Breast epithelium (tissue), 4 donors: ENCODE data around the gene SMIM1. TPM values are rescaled to one million over a fixed set of nuclear protein-coding genes. Genes with fewer than 3 reads are reported as not detected.

Experiments used
- DNase-seq, 2 donors: peaks; one replicate each; pipeline ENCODE4 v3.0.0-alpha.2; 2019; ENCODE audit warnings: low spot score in 2 of 2
- H3K27ac ChIP-seq, 2 donors: fragments of 200-600 bp; sonication (generic) in 1 of 2; one replicate each; pipeline ENCODE4 v1.5.1; 2016 to 2019; ENCODE audit warnings: mild to moderate bottlenecking in 1 of 2
- H3K27me3 ChIP-seq, 2 donors: fragments of 200-600 bp; sonication (generic) in 1 of 2; one replicate each; pipeline versions ENCODE4 v1.5.1 to v1.6.0; 2017 to 2019; ENCODE audit warnings: control low read depth in 1 of 2, mild to moderate bottlenecking in 1 of 2
- H3K36me3 ChIP-seq: fragments of 200-600 bp; one replicate; pipeline ENCODE4 v1.5.1; 2019
- H3K4me1 ChIP-seq, 2 donors: fragments of 200-600 bp; sonication (generic); one replicate each; pipeline ENCODE4 v1.5.1; 2016 to 2019; ENCODE audit warnings: control low read depth in 1 of 2
- H3K4me3 ChIP-seq, 3 donors: fragments of 200-600 bp; sonication (generic); 1 replicate in 2 of 3; 2 replicates in 1 of 3; pipeline ENCODE4 v1.5.1; 2016 to 2019; ENCODE audit warnings: mild to moderate bottlenecking in 3 of 3, moderate library complexity in 2 of 3
- H3K9me3 ChIP-seq, 2 donors: fragments of 200-600 bp; sonication (generic) in 1 of 2; one replicate each; pipeline ENCODE4 v1.5.1; 2016 to 2019; ENCODE audit warnings: control low read depth in 1 of 2
- CTCF ChIP-seq, 3 donors: fragments of 450-650 bp; IDR thresholded peaks; one replicate each; pipeline ENCODE4 v1.5.1; 2016 to 2017; ENCODE audit warnings: antibody characterized with exemption in 3 of 3, mild to moderate bottlenecking in 3 of 3, moderate library complexity in 3 of 3
- POLR2A ChIP-seq: fragments of 450-650 bp; IDR thresholded peaks from one replicate; pipeline ENCODE4 v1.6.1; 2016; ENCODE audit warnings: antibody characterized with exemption, mild to moderate bottlenecking, moderate library complexity
- POLR2AphosphoS5 ChIP-seq, 3 donors: sonication (generic); formaldehyde crosslinking; IDR thresholded peaks; one replicate each; pipeline ENCODE4 v1.6.1; 2017; ENCODE audit warnings: antibody characterized with exemption in 3 of 3
- intact Hi-C: fragments of 100-400 bp; cut with DNase I; formaldehyde crosslinking; loops from one replicate; pipeline ENCODE4 v1.15.1; 2023; ENCODE audit warnings: low total_unique reads
- total RNA-seq, 3 donors: library from RNA; depleted of rRNA; stranded (reverse); fragments of >200 nt; gene quantifications; one replicate each; pipeline ENCODE4 v1.1.0, GENCODE V29; 2016

The SMIM1 gene
- total RNA-seq, 3 donors from 2014 or later = 1.3 to 4.7 (median 4.6) TPM

GRCh38 chr1:3749512-3749911, 23.0 kb upstream of the SMIM1 start:
- TF ChIP-seq CTCF (IDR thresholded peaks at IDR 0.05) = no peak
- no peaks in the 10 kb centered on the region for H3K4me1 ChIP-seq
- no peaks in the 10 kb centered on the region for H3K9me3 ChIP-seq
- intact Hi-C loops = no loop called here
- H3K4me3 ChIP-seq = no peak overlapping the region
- no peak for DNase-seq
- no peak overlapping the region for H3K27ac ChIP-seq
- H3K36me3 ChIP-seq = no peaks in the 10 kb centered on the region
- peaks cover 0 to 12% of the 10 kb centered on the region in 2 donors for H3K27me3 ChIP-seq

GRCh38 chr1:3750741-3751140, 21.8 kb upstream of the SMIM1 start:
- DNase-seq = no peak
- Histone ChIP-seq H3K36me3 (no peaks in the 10 kb centered on the region), H3K9me3 (no peaks in the 10 kb centered on the region), H3K27me3 (peaks cover 0 to 24% of the 10 kb centered on the region in 2 donors), H3K4me3 (no peak overlapping the region), H3K27ac (no peak overlapping the region), H3K4me1 (no peaks in the 10 kb centered on the region)
- intact Hi-C loops = no loop called here
- TF ChIP-seq POLR2AphosphoS5 (IDR thresholded peaks at IDR 0.05) (no peak), CTCF (IDR thresholded peaks at IDR 0.05) (no peak), POLR2A (no peak)

GRCh38 chr1:3752400-3752945, 20.1 kb upstream of the SMIM1 start, which contains the start of gene CCDC27:
CCDC27 (plus strand) TSS chr1:3752450; CDS start chr1:3752482, 32 bp downstream.
- no peaks in the 10 kb centered on the region for H3K9me3 ChIP-seq
- no peak for TF ChIP-seq CTCF (IDR thresholded peaks at IDR 0.05)
- TF ChIP-seq POLR2AphosphoS5 (IDR thresholded peaks at IDR 0.05) = no peak
- TF ChIP-seq POLR2A = no peak
- no peak within 1 kb of the TSS for H3K4me3 ChIP-seq
- DNase-seq = no peak
- peaks cover 0 to 26% of the 10 kb centered on the region in 2 donors for H3K27me3 ChIP-seq
- no peak within 1 kb of the TSS for H3K27ac ChIP-seq
- intact Hi-C loops = no loop called here
- no peaks in the 10 kb centered on the region for H3K4me1 ChIP-seq
- no peaks in the 10 kb centered on the region for H3K36me3 ChIP-seq

- Histone ChIP-seq H3K27me3 (peaks cover 0 to 26% of the 10 kb centered on the region in 2 donors), H3K4me1 (no peaks in the 10 kb centered on the region), H3K4me3 (no peak overlapping the region), H3K9me3 (no peaks in the 10 kb centered on the region), H3K27ac (no peak overlapping the region), H3K36me3 (no peaks in the 10 kb centered on the region)
- intact Hi-C loops = no loop called here
- TF ChIP-seq CTCF (IDR thresholded peaks at IDR 0.05) = no peak
- DNase-seq = no peak
Observed at GRCh38 chr1:3753656-3754454, 18.7 kb upstream of the SMIM1 start.

- Histone ChIP-seq H3K9me3 (no peaks in the 10 kb centered on the region), H3K4me1 (no peaks in the 10 kb centered on the region), H3K27me3 (peaks cover 0 to 43% of the 10 kb centered on the region in 2 donors)
Observed at GRCh38 chr1:3756394-3756793, 16.2 kb upstream of the SMIM1 start.

More at GRCh38 chr1:3756394-3756793, 16.2 kb upstream of the SMIM1 start:
- intact Hi-C loops = no loop called here
- DNase-seq = no peak
- Histone ChIP-seq H3K36me3 (no peaks in the 10 kb centered on the region), H3K4me3 (no peak overlapping the region), H3K27ac (no peak overlapping the region)
- TF ChIP-seq POLR2A (no peak), CTCF (IDR thresholded peaks at IDR 0.05) (no peak), POLR2AphosphoS5 (IDR thresholded peaks at IDR 0.05) (no peak)
